Adrenal gland (tissue), 5 donors: Measurements from ENCODE around the gene MAU2.

ENCODE experiments used
- CTCF ChIP-seq, 6 experiments: fragments of 450-650 bp in 4 of 6; fragments of 200-600 bp in 2 of 6; sonication (generic) in 1 of 6; IDR thresholded peaks; 1 replicate in 5 of 6; 2 replicates in 1 of 6; pipeline versions ENCODE4 v1.5.1 to v1.8.0; 2016 to 2021; ENCODE audit warnings: antibody characterized with exemption in 6 of 6, mild to moderate bottlenecking in 2 of 6, moderate library complexity in 1 of 6
- POLR2A ChIP-seq, 2 donors: fragments of 450-650 bp; IDR thresholded peaks; one replicate each; pipeline ENCODE4 v1.6.1; 2017; ENCODE audit warnings: antibody characterized with exemption in 2 of 2, mild to moderate bottlenecking in 2 of 2, moderate library complexity in 1 of 2
- donor health status: DM: no; HTN: no; CAD: no.

GRCh38 chr19:19342086-19343015 is 21.7 kb downstream of the MAU2 start:
- TF ChIP-seq CTCF (IDR thresholded peaks at IDR 0.05): peak; percentile 77 to 90 (median 86)
- TF ChIP-seq POLR2A (IDR thresholded peaks at IDR 0.05): no peak
